Heart left ventricle (tissue), 13 donors: ENCODE measurements around the gene CLN6.

Experiments used
- CTCF ChIP-seq, 12 donors: fragments of 200-600 bp; sonication (generic) in 4 of 12; IDR thresholded peaks; one replicate each; pipeline versions ENCODE4 v1.5.0 to v1.8.0; 2018 to 2022; ENCODE audit warnings: antibody characterized with exemption in 12 of 12, mild to moderate bottlenecking in 5 of 12
- POLR2A ChIP-seq, 2 donors: fragments of 450-650 bp; IDR thresholded peaks; one replicate each; pipeline ENCODE4 v1.6.1; 2017; ENCODE audit warnings: antibody characterized with exemption in 2 of 2, mild to moderate bottlenecking in 2 of 2, moderate library complexity in 2 of 2
- donor health status: ischemic (EF 13 %, LVEDD 7.1; RV severe dilation, severe dysfunction).
- donor health status: DM: no; HTN: yes; CAD: no.
- donor health status: DM: no; HTN: no; CAD: no.
- donor health status: ischemic (EF 25% LVEDD 6.9; RV normal size, moderate dysfunction).
- donor health status: ischemic (EF 25% LVEDD 5.7; RV mildly dilated, moderate dysfunction).
- donor health status: ischemic (EF 35%, LVEDD 5.7; RV mildly dilated, moderate dysfunction).
- donor health status: nonischemic (EF 11% LVEDD 7.7; RV severe dilation, severe dysfunction).
- donor health status: DM: yes; HTN: yes; CAD: no.
- donor health status: PGD.
- donor health status: ischemic (EF 29% LVEDD 5.4; RV normal size, mild dysfunction).
- donor health status: nonischemic (EF 23%, LVEDD 6.1; RV moderate dilation, normal function).

- TF ChIP-seq CTCF (IDR thresholded peaks at IDR 0.05) (no peak), POLR2A (IDR thresholded peaks at IDR 0.05) (no peak)
Measured at GRCh38 chr15:68241088-68241935, 11.8 kb upstream of the CLN6 start.
